ENCODE results near the gene FAM25A.

FAM25A gene

GRCh38 chr10:87064651-87065050, 44.6 kb downstream of the FAM25A start:
- peak; percentile 83 for DNase-seq (ENCODE audit: low spot score)

GRCh38 chr10:87066178-87066577, 46.1 kb downstream of the FAM25A start:
- DNase-seq (ENCODE audit: low spot score), result no peak

- DNase-seq (ENCODE audit: low spot score), result no peak
Observed at GRCh38 chr10:87066865-87067264, 46.8 kb downstream of the FAM25A start.

GRCh38 chr10:87068281-87068680, 48.2 kb downstream of the FAM25A start:
- no peak for DNase-seq (ENCODE audit: low spot score)

GRCh38 chr10:87072449-87072848, 52.4 kb downstream of the FAM25A start:
- DNase-seq (ENCODE audit: low spot score), result no peak

Measured in Ammon's horn (tissue), 1 donor.